Suppressor macrophage treated with lipopolysaccharide for 4 hours (primary cell): Measurements from ENCODE around the gene DMRTC2.

Experiments used
- DNase-seq: peaks from one replicate; pipeline ENCODE4 v3.0.0-alpha.2; 2020

DMRTC2 gene

DNA sequence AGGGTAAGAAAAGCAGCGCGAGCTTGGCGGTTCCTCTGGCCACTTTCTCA is at the start of gene DMRTC2:
Gene DMRTC2, plus strand, starts transcription at position 42 of the 50 bp plus-strand sequence. CDS start 2,387 bp downstream, outside the sequence.
- no peak for DNase-seq

DNA sequence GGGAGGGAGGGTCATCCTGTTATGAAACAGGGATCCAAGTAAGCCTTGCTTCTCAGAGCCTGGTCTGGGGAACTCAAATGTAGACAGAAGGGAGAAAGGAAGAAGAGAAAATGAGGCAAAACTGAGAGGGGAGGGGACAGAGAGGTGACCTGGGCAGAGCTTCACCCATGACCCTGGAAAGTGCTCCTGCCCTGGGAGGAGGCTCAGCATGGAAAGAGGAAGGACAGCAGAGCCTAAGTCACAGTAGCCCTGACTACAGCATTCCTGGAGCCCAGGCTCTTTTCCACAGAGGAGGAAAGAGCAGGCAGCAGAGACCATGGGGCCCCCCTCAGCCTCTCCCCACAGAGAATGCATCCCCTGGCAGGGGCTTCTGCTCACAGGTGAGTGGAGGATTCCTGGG is 48.5 kb upstream of the DMRTC2 start, which contains the start of gene CEACAM3:
Gene CEACAM3, plus strand, starts transcription at position 226 of the 400 bp plus-strand sequence. Its CDS starts 91 bp downstream, at position 317.
- peak; percentile 42 for DNase-seq

DNA sequence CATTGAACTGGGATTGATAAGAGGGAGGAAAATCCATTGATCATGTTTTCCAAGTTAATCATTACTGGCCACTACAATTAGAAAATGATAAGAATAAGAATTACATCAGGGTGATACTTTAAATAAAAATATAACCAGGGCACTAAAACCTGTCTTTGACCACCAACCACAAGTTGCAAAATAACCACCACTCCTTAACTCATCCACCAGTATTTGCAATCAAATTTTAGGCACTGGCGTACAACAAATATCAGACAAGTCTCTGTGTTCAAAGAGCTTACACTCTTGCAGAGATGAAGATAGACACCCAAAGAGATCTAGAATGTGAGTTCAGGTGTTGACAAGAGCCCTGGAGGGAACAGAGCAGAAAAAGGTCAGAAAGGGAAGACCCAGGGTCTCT is 47.9 kb upstream of the DMRTC2 start:
- DNase-seq, result no peak

DNA sequence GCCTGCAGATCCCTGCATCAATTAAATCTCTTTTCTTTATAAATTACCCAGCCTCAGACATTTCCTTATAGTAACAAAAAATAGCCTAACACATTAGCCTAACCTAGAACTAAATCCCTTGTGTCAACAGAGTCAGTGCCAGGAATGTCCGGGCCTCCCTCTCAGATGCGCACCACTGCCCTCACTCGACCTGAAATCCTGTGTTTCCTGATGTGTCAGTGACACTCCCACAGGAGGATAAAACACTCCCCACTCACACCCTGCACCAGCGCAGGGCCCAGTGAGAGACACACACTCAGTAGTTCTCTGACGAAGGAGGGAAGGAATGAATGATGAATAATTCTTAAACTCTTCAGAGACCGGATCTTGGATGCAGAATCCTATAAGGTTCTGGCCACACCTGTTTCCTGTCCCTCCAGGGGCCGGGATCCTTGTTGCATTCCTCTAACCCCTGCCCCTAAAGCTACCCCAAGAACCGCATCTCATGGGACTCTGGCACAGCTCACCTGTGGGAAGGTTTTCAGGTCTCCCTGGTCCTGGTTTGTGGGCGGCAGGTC is 45.3 kb upstream of the DMRTC2 start:
- no peak for DNase-seq

DNA sequence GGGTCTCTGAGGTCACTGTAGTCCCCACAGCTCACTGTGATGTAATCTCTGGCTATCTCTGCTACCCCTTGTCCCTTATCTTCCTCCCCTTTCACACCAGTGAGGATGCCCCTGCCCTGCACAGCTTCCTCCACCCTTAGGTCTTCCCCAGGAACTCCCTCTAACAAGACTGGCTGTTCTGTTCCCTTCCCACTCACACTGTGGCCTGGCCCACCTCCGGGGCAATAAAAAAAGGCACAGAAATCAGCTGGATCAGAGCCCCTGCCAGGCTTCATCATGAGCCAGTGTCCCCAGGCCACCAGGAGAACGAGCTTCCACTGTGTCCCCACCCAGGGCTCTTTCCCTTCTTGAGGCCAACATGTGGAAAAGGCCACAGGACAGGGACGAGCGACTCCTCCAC is 43.8 kb upstream of the DMRTC2 start:
- no peak for DNase-seq

DNA sequence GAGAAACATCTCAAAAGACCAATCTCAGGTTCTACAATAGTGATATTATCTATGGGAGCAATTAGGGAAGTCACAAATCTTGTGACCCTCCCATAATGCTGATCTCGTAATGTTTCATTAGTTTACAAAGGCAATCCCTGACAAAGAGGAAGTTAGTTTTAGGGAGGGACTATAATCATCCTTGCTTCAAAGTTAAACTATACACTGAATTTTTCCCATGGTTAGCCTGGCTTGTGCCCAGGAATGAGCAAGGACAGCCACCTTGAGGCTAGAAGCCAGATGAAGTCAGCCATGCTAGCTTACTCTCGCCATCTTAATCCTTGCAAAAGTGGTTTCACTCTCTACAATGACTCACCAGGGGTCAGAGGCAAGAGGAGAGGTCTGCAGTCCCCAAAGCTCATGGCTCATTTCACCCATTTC is 43.0 kb upstream of the DMRTC2 start:
- DNase-seq, result peak; percentile 89

DNA sequence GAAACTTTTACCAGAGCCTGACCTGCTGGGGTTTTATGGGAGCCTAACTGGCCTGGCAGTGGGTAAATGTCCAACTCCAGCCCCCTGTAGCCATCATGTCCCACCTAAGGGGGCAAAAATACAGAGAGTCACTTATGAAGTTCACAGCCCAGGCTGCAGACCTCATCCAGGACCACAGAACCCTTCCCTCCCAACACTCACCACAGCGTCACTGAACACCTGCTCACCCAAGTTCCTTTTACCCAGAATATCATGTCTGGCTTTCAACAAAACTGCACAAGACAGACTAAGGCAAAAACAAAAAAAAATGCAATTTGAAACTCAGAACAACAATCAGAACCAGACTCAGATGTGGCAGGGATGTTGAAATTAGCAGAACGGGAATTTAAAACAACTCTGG is 42.1 kb upstream of the DMRTC2 start:
- DNase-seq, result no peak

DNA sequence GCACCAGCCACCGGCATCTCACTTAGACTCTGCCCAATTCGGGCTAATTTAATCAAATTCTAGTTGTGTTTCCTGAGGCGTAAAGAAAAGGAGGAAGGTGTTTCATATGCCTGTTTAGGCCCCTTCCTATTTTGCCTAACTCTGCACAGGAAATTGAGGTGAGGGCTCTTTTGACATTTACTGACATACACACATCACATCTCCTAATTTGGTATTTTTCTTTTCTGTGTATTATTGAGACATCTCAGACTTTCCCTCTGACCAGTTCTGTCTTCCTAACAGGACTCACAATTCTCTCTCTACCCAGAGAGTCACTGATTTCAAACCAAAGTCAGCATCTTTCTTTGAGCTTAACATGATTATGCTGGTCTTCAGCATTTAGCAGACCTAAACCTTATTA is 40.5 kb upstream of the DMRTC2 start:
- DNase-seq, result peak; percentile 58

DNA sequence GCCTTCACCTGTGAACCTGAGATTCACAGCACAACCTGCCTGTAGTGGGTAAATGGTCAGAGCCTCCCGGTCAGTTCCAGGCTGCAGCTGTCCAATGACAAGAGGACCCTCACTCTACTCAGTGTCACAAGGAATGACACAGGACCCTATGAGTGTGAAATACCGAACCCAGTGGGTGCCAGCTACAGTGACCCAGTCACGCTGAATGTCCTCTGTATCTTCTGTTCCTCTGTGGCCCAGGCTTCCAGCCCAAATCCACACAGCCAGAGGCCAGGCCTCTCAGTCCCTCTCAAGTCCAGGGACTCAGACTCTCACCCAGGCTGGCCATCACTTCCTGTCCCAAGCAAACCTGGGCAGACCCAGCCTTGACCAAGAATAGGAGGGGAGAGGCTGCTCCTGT is 37.7 kb upstream of the DMRTC2 start:
- no peak for DNase-seq

DNA sequence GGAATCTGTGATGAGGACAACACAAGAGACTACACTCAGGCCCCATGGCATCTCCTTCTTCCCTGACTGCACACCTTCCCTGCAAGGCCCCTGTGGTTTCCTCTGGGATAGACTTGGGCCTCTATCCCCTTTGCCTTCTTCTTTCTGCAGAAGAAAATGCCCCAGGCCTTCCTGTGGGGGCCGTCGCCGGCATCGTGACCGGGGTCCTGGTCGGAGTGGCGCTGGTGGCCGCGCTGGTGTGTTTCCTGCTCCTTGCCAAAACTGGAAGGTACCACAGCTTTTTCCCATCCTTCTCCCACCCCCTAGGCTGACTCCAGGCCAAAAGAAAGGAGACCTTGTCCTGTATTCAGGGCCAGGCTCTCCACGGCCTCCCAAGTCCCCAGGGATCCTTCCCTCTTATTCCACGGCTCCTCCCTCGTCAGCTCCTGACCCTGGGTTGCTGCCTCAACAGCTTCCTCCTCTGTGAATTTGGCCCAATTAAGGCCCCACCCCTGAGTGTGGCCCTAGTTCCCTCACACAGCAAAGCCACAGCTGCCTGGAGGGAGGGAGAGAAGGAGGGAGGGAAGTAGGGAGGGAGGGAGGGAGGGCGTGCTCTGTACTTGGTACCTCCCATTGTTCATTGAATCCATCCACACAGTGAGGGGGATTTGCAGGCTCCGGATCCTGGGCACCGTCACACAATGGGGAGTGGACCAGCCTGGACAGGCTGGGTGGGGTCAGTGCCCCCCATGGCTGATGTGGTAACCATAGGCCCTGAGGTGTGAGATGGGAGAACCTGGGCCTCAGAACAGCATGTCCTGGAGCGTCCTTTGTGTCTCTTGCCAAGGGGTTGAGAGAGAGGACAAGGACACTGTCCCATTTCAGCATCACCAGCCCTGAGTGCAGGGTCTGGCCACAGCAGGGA is 35.9 kb upstream of the DMRTC2 start:
- peak; percentile 52 for DNase-seq

DNA sequence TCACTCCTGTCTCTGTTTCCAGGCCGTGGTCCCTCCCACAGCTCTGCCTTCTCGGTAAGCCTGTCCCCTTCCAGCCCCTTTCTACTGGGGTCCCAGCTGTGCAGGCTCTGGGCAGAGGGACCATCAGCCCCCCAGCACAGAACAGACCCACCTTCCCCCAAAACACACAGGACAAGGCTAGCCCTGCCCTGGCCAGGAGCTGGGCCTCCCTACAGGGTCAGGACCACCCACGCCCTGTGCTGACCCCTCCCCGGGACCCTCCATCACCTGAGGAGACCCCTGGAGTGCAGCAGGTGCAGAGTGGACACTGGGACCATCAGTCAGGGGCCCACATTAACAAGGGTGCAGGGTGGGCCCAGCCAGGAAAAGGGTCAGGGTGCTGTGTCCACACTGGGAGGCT is 34.5 kb upstream of the DMRTC2 start:
- no peak for DNase-seq

DNA sequence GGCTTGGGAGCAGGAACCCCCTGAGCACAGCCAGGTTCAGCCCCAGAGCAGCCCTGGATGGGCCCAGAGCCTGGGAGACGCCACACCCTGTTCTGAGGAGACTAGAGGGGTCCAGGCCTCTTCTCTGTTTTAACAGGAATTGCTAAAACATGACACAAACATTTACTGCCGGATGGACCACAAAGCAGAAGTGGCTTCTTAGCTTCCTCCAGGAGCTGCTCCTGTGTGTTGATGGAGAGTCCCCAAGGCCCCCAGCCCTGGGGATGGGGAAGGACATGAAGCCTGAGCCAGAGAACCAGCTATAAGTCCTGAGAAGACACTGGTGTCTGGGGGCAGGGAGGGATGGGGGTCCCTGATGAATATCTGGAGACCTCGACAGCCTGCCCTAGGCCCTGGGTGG is 33.8 kb upstream of the DMRTC2 start:
- peak; percentile 88 for DNase-seq

DNA sequence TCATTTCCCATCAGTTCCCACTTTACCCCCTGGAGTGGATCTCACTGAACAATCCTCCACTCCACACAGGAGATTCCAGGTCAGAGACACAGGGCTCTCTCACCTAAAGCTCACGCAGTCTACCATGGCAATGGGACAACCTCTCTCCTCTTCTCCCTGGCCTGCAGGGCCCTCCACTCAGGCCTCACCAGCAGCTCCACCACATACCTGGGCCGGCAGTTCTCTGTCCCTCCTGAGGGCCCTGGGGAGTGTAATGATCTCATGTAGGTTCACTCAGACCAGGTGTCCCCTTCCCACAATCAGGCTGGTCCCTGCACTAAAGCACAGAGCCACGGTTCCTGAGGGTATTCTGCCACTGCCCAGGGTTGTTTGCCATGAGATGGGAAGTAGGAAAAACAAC is 32.9 kb upstream of the DMRTC2 start:
- DNase-seq, result no peak

DNA sequence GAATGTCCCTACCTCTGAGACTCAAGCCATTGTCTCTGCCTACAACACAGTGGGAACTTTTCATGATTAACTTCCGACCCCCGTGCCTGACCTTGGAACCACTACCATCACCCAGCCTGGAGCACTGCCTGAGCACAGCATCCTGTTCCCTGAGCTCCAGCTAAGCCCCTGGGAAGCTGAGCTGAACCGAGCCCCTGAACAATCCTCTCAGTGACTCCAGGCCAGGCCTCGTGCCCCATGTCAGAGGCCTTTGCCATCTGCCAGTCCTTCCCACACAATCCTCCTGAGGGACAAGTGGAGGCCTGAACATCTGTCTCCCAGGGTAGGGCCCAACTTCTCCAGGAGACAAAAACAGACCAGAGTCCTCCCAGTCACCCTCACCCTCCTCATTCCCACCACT is 30.9 kb upstream of the DMRTC2 start:
- DNase-seq, result no peak

DNA sequence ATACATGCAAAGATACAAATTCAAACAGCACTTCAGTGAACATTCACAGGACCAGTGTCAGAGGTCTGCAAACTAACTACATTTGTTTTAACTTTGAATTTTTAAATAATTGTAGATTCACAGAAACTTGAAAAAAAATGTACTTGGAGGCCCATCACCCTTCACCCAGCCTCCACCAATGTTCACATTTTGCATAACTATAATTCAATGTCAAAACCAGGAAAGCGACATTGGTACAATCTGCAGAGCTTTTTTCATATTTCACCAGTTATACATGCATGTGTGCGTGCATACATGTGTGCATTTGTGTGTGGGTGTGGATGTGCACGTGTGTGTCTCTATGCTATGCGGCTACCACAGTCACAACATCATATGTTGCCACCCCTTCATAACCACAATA is 29.5 kb upstream of the DMRTC2 start:
- no peak for DNase-seq

DNA sequence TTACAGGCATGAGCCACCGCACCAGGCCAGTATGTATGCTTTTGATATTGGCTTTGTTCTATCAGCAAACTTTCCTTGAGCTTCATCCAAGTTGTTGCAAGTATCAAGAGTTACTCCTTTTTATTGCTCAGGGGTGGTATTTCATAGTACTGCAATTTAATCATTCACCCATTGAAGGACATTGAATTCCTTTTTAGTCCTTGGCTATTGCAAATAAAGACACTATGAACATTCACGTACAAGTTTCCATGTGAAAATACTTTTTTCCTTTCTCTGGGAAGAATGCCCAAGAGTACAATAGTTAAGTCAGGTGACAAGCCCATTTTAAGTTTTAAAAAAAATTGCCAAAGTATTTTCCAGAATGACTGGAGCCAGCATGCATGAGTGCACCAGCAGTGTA is 28.1 kb upstream of the DMRTC2 start:
- no peak for DNase-seq

DNA sequence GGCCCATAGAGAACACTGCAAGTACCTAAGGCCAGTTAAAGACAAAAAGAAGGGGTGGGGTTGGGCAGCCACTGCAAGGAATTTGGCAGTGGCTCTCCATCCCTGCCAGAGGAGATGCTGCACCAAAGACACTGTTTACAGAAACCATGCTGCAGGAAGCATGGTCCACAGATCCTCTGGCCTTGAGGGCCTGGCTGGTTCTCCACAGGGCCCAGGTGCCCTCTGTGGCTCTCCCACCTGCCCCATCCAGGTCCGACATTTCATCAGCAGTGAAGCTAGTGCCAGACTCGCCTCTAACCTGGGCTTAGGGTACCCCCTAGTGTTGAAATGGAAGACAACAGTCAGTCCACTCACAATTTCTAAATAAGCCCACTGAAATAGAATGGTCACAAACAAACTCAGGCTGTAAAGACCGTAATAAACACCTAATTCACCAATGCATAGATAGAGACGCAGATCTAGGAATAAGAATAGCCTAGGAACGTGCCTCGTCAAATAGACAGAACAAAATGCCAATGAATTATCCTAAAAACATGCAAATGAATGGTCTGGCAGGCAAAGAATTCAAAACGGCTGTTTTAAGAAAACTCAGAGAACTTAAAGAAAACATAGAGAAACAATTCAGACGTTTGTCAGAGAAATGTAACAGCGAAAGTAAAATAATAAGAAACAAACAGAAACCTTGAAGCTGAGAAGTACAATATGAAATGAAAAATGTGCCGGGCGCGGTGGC is 23.7 kb upstream of the DMRTC2 start:
- peak; percentile 78 for DNase-seq

DNA sequence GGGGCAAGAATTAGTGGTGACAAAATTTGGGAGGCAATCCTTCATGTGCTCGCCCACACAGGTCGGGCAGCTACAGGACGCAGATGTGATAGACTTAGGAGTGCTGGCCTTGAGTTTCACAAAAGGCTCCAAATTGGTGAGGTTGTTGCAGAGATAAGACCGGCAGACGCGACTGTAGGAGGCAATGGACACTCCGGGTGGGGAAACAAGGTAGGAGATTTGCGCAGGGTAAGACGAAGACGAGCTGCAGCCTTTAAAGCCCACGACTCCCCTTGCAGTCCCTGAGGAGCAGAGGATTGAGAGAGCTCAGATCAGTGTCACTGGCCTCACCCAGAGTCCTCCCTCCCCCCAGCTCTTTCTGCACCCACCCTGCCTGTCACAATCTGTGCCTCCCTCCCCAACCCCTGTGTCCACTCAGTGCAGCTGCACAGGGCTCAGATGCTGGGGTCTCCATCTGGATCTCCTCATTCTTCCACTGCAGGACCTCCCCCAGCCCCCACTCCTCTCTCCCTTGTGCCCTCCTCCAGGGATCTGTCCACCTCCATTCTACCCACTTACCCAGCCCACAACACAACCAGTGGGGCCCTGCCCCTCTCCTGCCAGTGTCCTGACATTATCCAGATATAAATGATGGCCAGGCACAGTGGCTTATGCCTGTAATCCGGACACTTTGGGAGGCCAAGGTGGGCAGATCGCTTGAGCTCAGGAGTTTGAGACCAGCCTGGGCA is 6.7 kb upstream of the DMRTC2 start:
- no peak for DNase-seq

DNA sequence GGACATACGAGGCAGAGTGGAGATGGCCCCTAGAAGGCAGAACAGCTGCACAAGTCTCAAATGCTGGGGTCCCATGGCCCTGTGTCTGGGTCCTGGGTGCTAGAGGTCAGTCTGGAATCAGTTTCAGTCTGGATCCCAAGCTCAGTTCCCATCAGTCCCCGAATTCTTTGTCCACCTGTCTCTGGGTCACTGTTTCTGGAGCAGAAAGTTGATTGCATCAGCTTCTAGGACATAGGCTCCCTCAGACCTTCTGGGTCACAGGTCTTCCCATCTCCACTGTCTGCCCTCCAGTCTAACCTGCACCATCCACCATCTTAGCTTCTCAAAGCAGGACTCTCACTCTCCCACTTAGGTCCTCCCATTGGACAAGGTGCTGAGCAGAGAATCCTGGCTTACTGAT is 5.6 kb upstream of the DMRTC2 start:
- no peak for DNase-seq

DNA sequence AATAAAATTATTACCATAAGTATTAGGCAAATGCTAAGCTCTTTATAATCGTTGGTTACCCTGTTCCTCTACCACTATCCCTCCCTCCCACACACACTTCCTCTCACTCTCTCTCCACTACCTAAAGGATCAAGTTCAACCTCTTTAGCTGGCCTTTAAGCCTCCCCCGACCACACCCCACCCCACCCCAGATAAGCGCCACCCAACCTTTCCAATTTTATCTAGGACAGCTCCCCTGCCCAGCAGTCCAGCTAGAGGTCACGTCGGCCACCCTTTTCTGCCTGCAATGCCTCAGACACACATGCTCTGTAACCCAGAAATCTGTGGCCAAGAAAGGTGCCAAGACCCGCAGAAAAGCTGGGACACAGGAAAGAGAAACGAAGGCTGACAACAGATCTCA is 1.5 kb upstream of the DMRTC2 start:
- no peak for DNase-seq

DNA sequence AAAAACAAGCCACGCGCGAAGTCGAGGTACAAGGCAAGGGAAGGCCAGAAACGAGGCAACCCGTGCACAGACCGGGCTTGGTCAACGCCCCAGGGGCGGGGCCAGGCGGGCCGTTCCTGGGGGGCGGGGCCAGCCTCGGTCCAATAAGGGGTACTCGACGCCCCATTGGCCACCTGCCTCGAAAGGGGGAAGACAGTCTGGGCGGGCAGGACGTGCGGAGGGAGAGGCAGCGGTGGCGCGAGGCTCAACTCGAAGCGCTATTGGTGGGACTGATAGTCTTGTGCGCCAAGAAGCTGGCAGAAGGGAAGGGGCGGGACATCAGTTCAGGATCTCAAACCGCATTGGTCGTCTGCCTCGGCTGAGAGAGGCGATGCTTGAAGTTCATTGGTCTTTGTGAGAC is 241 bp upstream of the DMRTC2 start, which contains the start of gene LYPD4:
Gene LYPD4, minus strand, starts transcription at position 83 of the 400 bp plus-strand sequence. CDS start 5,398 bp downstream, outside the sequence.
- no peak for DNase-seq

DNA sequence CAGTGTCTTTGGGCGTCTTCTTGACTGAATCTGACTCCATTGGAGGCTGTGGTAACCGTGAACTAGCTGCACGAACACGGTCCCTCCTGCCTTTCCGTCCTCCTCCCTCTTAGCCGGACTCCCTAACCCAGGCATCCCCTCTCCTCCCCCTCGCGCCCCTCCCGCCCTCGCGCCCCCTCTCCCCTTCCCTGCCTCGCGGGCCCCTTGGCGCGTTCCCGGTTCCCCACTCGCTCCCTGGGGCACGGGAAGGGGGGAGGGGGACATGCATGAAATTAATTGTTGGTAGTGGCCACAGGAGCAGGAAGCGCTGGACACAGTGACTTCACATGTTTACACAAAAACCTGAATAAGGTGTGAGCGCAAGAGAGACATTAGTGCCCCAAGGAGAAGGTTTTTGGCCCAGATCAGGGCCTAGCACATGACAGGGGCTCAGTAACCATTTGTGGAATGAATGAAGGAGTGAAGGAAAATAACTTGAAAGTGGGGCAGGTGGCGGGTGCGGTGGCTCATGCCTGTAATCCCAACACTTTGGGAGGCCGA is 279 bp downstream of the DMRTC2 start:
- DNase-seq, result no peak

DNA sequence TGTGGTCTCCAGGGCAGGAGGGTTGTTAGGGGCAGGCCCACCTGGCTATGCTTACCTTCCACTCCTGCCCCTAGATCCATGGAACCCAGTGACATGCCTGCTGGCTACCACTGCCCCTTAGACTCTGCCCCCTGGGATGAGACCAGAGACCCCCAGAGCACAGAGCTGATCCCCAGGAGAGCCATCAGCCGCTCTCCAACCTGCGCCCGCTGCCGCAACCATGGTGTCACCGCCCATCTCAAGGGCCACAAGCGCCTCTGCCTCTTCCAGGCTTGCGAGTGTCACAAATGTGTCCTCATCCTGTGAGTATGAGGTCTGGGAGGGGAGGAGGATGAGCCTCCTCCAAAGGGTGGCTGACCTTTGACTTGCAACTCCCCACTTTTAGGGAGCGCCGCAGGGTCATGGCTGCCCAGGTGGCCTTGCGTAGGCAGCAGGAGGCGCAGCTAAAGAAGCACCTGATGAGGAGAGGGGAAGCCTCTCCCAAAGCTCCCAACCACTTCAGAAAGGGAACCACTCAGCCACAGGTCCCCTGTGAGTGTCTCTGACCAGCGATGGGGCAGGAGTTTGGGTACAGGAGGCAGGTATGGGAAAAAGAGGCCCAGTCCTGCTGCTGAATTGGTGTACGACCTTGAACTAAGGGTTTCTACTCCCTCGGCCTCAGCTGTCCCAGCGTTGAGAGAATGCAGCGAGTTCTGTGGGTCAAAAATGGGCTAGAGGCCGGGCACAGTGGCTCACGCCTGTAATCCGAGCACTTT is 2.7 kb downstream of the DMRTC2 start:
- DNase-seq, result no peak
